Embryonic facial prominence (tissue), 1 donor: ENCODE data around the gene ZNF571.
A peak's percentile ranks its signal among the peaks of the same experiment; 100 is the strongest.

Source experiments
- DNase-seq: peaks from one replicate; pipeline ENCODE4 v3.0.0-alpha.2; 2016; ENCODE audit errors: extremely low spot score

ZNF571 gene

DNA sequence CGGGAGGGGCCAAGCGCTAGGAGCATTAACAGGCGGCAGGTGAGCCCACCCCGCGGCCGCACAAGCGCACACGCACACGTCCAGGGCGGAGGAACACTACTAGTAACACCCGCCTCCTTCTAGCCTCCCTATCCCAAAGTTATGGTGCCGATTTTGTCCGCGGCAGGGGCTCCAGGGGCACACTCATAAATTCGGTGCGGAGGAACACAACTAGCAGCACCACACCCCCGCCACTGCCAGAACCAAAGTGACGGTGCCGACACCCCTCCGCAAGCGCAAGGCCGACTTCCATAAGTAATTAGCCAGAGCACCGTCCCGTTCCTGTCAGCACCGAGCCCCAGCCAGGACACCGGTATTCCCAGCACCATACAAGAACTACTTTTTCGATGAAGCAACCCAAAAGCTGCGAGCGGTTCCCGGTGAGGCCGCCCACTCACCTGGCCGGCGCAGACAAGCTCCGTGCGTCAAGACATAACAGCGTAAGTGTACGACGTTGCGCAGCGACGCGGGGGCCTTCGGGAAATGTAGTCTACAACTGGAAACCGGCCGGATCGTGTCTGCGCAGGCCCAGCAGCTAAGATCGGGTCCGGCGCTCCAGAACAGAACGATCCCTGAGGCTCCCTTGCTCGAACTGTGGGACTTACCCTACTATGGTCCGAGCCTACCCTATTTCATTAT lies at the start of gene ZNF571, which contains the start of gene ZNF540:
Gene ZNF571 (minus strand): TSS at position 489 of the 678 bp plus-strand sequence. CDS start 8,116 bp downstream, outside the sequence.
Gene ZNF540 (plus strand): TSS at position 573 of the 678 bp plus-strand sequence. CDS start 3,572 bp downstream, outside the sequence.
- DNase-seq: peak; percentile 93

DNA sequence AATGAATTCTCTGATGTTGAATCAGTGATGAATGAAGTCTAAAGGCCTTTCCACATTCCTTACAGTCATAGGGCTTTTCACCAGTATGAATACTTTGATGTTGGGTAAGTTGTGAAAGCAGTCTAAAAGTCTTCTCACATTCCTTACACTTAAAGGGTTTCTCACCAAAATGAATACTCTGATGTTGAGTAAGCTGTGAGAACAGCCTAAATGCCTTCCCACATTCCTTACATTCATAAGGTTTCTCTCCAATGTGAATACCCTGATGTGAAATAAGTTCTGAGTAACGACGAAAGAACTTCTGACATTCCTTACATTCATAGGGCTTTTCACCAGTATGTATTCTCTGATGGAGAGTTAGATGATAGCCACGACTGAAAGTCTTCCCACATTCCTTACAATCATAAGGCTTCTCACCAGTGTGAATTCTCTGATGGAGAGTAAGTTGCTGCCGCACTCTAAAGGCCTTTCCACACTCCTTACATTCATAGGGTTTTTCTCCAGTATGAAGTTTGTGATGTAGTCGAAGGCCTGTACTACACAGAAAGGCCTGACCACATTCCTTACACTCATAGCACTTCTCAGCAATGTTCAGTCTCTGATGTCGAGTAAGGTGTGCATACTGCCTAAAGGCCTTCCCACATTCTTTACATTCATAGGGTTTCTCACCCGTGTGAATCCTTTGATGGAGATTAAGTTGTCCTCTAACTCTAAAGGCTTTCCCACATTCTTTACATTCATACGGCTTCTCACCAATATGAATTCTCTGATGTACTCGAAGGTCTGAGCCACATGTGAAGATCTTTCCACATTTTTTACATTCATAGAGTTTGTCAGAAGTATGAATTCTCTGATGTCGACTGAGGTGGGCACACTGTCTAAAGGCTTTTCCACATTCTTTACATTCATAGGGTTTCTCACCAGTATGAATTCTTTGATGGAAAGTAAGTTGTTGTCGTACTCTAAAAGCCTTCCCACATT lies 40.8 kb upstream of the ZNF571 start:
- no peak for DNase-seq

DNA sequence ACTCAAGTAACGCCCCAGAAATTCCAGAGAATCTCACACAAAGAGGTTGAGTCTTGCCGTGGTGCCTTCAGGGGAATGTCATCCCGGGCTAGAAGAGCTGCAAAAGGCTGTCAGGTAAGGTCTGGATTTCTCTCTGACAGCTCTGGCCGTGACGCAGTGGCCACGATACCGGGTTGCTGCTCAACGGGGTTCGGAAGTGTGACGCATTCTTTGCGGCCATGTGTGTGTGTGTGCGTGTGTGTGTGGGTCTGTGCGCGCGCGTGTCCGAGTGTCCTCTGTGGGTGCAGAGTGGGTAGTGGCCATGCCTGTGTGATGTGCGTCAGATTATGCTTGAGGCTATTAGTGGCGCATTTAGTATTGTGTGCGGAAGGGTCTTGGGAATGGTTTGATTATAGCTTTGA lies 390 bp upstream of the ZNF571 start:
- peak; percentile 7 for DNase-seq

DNA sequence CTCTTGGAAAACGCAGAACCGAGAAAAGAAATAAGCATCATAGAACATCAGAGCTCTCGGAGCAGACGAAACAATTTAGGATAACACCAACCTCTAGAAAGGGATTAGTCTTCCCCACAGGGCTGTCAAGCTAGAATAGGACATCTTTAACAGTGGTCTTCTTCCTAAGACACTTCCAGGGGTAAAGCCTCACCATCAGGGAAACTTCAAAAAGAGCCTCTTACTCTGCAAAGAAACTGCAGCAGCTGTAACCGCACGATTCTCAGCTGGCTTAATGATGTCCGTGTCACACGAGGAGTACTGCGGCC lies 642 bp downstream of the ZNF571 start:
- no peak for DNase-seq

DNA sequence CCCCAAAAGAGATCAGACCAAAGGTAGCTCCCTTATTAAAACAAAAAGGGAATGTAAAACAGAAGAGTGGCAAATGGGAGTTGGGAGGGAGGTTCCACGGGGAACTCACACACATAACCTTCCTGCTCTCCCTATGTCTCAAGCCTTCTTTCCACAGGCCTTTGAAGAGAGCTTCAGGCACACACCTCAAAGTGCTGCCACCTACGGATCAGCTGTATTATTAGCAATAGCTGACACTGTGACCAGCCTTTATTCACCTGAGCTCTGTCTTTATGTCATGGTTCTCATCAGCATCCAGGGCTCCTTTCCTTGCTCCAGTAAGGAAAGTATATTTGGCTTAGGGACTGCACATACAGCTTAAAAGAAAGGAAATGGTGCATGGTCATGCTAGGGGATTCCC lies 11.3 kb downstream of the ZNF571 start:
- DNase-seq: no peak

DNA sequence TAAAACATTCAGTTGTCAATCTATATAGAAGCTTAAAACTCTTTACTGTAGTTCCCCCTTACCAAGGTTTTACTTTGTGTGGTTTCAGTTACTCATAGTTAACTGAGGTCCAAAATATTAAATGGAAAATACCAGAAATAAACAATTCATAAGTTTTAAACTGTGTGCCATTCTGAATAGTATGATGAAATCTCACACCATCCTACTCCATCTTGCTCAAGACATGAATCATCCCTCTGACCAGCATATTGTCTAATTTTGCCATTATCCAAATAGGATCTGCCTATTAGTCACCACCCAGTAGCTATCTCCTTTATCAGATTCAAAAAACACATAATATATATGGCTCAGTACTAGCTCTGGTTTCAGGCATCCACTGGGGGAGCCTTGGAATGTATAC lies 22.4 kb downstream of the ZNF571 start:
- DNase-seq: no peak

DNA sequence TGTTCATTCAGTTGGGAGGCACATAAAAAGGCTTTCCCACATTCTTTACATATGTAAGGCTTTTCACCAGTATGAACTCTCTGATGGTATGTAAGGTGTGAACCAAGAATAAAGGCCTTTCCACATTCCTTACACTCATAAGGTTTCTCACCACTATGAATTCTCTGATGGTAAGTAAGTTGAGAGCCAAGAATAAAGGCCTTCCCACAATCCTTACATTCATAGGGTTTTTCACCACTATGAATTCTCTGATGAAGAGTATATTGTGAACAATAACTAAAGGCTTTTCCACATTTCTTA lies 29.3 kb downstream of the ZNF571 start:
- DNase-seq: no peak

DNA sequence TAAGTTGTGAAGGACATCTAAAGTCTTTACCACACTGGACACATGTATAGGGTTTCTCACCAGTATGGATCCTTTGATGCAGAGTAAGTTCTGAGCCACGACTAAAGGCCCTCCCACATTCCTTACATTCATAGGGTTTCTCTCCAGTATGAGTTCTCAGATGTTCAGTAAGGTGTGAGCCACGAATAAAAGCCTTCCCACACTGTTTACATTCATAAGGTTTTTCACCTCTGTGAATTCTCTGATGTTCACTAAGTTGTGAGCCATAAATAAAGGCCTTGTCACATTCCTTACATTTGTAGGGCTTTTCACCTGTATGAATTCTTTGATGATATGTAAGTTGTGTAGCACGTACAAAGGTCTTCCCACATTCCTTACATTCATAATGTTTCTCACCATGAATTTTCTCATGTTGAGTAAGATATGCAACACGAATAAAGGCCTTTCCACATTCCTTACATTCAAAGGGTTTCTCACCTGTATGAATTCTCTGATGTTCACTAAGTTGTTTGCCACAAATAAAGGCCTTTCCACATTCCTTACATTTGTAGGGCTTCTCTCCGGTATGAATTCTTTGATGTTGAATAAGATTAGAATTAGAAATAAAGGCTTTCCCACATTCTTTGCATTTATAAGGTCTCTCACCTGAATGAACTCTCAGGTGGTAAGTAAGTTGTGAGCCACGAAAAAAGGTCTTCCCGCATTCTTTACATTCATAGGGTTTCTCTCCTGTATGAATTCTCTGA lies 29.8 kb downstream of the ZNF571 start:
- DNase-seq: no peak

DNA sequence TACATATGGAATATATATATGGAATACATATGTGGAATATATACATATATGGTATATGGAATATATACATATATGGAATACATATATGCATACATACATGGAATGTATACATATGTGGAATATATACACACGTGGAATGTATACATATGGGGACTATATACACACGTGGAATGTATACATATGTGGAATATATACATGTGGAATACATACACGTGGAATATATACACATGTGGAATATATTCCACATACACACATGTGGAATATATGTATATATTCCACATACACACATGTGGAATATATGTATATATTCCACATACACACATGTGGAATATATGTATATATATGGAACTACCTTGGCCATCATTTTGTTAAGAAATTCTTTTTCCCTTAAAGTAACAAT lies 31.1 kb downstream of the ZNF571 start:
- no peak for DNase-seq

DNA sequence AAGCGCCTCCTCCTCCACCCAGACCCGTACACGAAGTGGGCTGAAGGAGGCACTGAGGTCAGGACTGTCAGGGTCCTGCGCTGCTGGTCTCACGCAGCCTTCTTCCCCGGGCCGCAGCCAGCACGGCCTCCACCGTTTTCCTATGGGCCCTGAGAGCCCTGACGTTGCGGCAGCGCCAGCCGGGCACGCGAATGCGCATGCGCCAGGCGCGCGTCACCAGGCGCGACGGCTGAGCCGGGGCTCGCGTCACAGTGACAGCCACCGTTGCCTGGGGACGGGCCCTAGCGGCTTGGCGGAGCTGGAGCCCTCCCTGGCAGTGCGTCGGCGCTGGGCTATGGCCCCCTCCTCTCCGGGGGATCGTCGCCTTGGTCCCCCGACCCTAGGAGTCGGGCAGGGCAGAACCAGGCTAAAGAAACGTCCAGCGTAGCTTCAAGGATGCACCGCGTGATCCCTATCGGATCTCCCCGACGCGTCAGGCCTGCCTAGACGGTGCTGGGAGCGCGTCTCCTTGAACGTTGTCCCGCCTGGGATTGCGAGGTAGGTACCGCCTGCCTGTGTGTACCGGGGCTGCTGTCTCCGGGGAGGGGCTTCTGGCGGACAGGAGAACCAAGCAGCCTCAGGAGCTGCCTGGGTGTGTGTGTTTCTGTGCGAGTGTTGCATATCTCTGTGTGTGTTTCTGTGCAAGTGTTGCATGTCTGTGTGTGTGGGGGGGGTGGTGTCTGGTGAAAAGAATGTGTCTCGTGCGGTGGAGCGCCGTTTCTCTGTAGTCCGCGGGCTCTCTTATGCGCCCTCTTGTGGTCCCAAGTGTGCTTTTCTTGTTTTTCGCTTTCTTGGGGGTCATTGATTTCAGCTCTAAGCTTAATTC lies 43.2 kb downstream of the ZNF571 start:
- peak; percentile 38 for DNase-seq

DNA sequence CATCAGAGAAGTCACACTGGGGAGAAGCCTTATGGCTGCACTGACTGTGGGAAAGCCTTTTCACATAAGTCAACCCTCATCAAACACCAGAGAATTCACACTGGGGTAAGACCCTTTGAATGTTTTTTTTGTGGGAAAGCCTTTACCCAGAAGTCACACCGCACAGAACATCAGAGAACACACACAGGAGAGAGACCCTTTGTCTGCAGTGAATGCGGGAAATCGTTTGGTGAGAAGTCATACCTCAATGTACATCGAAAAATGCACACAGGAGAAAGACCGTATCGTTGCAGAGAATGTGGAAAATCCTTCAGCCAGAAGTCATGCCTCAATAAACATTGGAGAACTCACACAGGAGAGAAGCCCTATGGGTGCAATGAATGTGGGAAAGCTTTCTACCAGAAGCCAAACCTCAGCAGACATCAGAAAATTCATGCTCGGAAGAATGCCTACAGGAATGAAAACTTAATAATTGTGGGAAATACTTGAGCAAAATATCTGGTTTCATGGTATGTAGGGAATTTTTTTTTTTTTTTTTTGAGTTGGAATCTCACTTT lies 57.1 kb downstream of the ZNF571 start:
- DNase-seq: no peak

DNA sequence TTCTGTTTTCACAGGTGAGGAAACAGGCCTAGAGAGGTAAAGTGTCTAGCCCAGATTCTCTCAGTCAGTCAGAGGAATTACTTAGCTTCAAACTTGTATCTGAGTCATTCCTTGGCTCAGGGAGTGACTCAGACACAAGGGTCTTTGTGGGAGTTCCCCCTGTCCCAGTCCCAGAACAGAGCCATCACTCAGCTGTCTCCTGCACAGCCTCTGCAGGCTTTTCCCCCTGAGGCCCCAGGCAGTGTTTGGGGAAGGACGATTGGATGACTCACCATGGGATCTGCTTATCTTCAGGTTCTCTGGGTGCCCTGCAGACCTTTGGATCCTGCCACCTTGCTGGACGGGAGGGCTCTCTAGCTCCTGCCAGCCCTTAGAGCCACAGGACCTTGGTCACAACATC lies 74.7 kb downstream of the ZNF571 start:
- DNase-seq: no peak
